Measurements from ENCODE around the gene RPL9.

RPL9 gene

DNA sequence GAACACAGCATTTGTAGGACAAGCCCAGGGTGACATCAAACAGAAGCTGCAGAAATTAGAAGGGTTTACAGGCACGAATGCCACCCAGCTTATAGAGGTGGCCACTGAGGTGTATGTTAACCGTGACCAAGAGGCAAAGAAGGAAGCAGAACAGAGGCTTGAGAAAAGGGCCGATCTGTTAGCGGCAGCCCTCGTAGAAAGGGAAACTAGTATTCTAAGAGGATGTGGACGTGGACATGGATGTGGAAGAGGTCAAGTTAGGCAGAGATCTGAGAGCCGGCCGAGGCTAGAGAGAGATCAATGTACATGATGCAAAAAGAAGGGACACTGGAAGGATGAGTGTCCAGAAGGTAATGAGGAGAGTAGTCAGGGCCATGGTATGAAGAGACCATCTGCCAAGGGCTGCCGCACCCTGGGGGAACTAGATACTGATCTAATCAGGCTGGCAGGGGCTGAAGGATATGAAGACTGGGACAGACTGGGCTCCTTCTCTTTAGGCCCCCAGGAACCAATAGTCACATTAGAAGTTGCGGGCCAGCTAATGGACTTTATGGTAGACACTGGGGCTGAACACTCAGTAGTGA lies 27.6 kb upstream of the RPL9 start:
- TF ChIP-seq POLR2AphosphoS5 (IDR thresholded peaks at IDR 0.05; ENCODE audit: low read depth, low read length) (no peak), TAF1 (IDR thresholded peaks at IDR 0.05; ENCODE audit: borderline replicate concordance, low read depth, low read length) (no peak), POLR2A (IDR thresholded peaks at IDR 0.05; ENCODE audit: low read depth, low read length) (no peak)
- FAIRE-seq (no peak), DNase-seq (ENCODE audit: insufficient read length) (no peak)

DNA sequence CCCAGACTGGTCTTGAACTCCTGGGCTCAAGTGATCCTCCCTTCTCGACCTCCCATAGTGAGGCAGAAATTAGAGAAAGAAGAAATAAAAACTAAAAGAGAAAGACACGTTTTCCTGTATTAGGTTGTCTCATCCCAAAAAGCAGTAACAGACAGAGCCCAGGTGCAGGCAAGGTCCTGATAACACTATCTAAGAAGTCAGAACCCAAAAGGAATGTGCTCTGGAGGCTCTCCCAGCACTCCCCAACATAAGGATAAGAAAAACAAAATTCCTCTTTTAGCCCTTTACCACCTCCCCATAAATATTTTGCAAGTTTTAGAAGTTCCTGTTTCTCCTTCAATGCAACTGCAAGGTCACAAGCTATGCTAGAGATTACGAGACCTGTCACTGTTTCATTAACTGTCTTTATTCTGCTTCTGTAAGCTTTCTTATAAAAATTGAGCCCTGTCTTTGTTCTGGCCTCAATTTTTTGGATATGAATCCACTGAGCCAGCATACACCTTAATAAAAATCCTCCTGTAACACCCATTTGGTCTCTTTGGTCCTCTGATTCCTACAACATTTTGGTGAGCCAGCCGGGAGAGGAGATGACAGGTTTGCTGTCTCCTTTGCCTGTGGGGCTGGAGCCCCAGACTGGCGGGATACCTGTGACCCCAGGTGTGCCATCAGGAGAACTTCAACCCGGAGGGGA lies 26.0 kb upstream of the RPL9 start:
- TF ChIP-seq TAF1 (IDR thresholded peaks at IDR 0.05; ENCODE audit: borderline replicate concordance, low read depth, low read length), result no peak
- TF ChIP-seq POLR2AphosphoS5 (IDR thresholded peaks at IDR 0.05; ENCODE audit: low read depth, low read length), result no peak
- no peak for TF ChIP-seq POLR2A (IDR thresholded peaks at IDR 0.05; ENCODE audit: low read depth, low read length)
- DNase-seq (ENCODE audit: insufficient read length) (no peak), FAIRE-seq (no peak)

DNA sequence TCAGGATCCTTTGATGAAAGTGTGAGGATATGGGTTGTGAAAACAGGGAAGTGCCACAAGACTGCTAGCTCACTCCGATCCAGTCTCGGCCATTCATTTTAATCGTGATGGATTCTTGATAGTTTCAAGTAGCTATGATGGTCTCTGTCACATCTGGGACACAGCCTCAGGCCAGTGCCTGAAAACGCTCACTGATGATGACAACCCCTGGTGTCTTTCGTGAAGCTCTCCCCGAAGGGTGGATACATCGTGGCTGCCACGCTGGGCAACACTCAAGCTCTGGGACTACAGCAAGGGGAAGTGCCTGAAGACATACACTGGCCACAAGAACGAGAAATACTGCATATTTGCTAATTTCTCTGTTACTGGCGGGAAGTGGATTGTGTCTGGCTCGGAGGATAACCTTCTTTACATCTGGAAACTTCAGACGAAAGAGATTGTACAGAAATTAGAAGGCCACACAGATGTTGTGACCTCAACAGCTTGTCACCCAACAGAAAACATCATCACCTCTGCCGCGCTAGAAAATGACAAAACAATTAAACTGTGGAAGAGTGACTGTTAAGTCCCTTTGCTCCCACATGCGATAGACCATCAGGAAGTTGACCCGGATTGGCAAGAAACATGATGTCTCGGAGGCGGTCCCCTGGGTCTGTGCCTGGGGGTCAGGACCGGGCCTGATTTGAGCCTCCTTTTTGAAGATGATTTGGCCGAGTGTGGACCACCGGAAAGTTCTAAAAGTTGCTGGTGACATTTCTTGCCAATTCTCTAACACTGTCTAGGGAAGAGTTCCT lies 22.4 kb upstream of the RPL9 start:
- FAIRE-seq, result no peak
- TF ChIP-seq POLR2A (IDR thresholded peaks at IDR 0.05; ENCODE audit: low read depth, low read length) (no peak), TAF1 (IDR thresholded peaks at IDR 0.05; ENCODE audit: borderline replicate concordance, low read depth, low read length) (no peak)
- no peak for DNase-seq (ENCODE audit: insufficient read length)

DNA sequence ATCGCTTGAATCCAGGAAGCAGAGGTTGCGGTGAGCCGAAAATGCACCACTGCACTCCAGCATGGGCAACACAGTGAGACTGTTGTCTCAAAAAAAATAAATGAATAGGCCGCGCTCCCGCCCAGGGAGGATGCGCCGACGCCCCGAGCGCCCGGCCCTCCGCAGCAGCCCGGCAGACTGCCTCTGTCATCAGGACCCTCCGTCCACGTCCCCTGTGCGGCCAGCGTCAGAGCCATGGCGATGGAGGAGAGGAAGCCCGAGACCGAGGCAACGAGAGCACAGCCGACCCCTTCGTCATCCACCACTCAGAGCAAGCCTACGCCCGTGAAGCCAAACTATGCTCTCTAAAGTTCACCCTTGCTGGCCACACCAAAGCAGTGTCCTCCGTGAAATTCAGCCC lies 21.5 kb upstream of the RPL9 start:
- TF ChIP-seq TAF1 (IDR thresholded peaks at IDR 0.05; ENCODE audit: borderline replicate concordance, low read depth, low read length) (no peak), POLR2A (IDR thresholded peaks at IDR 0.05; ENCODE audit: low read depth, low read length) (no peak), POLR2AphosphoS5 (IDR thresholded peaks at IDR 0.05; ENCODE audit: low read depth, low read length) (no peak)
- FAIRE-seq, result no peak
- DNase-seq (ENCODE audit: insufficient read length), result no peak

DNA sequence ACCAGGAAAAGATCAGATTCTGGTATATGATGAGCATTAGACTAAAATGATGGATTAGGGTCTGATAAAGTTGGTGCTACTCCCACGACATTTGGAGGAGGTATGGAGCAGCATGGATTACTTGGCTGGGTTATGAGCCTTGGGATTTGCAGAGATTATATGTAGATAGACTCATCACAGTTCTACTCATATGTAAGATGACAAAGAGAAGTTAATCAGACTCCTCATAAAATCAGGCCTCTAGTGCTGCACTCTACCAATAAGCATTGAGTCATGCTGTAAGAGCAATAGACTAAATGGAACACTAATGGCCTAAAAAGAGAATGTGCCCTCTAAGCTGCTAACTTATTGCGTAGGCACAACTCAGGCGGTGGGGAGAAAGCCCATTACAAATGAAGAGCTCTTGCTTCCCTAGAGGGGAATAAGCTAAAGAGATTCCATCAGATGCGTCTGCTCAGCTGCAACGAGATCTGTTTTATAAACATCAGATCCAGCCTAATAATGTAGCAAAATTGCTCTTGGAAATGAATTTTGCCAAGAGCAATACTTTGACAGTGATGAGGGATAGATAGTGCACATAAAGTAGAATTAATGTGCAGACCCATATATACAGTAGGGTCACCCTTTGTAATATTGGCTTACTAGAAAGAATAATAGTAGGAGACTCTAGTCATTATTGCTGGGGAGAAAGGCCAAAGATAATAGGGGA lies 17.6 kb upstream of the RPL9 start:
- TF ChIP-seq POLR2AphosphoS5 (IDR thresholded peaks at IDR 0.05; ENCODE audit: low read depth, low read length) (no peak), POLR2A (IDR thresholded peaks at IDR 0.05; ENCODE audit: low read depth, low read length) (no peak), TAF1 (IDR thresholded peaks at IDR 0.05; ENCODE audit: borderline replicate concordance, low read depth, low read length) (no peak)
- no peak for DNase-seq (ENCODE audit: insufficient read length)
- no peak for FAIRE-seq

DNA sequence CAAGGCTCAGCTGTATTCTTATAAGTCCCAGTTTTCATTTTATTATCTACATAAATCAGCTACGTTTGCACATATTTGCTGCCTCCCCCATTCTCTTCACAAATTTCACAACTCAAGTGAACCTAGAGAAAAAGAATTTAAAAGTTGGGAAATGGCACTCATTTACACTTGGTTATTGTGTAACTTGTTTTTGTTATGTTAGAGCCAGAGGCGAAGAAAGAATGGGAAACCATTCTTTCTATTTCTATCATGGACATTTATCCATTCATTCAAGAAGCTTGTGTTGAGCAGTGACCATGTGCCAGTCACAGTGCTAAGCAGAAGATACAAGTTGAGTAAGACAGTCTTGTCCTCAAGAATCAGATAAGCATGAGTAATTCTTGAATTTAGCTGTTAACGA lies 13.7 kb upstream of the RPL9 start:
- no peak for FAIRE-seq
- TF ChIP-seq POLR2A (IDR thresholded peaks at IDR 0.05; ENCODE audit: low read depth, low read length), result no peak
- no peak for TF ChIP-seq POLR2AphosphoS5 (IDR thresholded peaks at IDR 0.05; ENCODE audit: low read depth, low read length)
- TF ChIP-seq TAF1 (IDR thresholded peaks at IDR 0.05; ENCODE audit: borderline replicate concordance, low read depth, low read length), result no peak
- no peak for DNase-seq (ENCODE audit: insufficient read length)

DNA sequence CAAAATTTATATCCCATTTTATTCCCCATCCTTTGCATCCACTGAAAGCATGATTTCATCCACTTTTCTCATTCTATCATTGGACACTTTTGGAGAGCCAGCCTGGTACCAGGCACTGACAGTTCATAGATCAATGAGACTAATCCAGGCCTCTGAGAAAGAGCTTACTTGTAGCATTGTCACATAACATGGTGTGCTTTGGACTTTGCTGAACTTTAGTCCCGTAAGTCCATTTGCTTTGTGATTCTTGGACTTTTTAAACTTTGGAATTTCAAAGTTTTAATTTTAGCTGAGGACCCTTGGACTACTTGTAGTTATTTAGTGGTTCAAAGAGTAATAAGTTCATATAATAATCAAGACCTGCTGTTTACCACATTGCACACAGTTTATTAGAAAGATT lies 11.7 kb upstream of the RPL9 start:
- FAIRE-seq, result peak; percentile 69
- DNase-seq (ENCODE audit: insufficient read length), result no peak
- no peak for TF ChIP-seq POLR2AphosphoS5 (IDR thresholded peaks at IDR 0.05; ENCODE audit: low read depth, low read length)
- TF ChIP-seq POLR2A (IDR thresholded peaks at IDR 0.05; ENCODE audit: low read depth, low read length), result no peak
- TF ChIP-seq TAF1 (IDR thresholded peaks at IDR 0.05; ENCODE audit: borderline replicate concordance, low read depth, low read length), result no peak

DNA sequence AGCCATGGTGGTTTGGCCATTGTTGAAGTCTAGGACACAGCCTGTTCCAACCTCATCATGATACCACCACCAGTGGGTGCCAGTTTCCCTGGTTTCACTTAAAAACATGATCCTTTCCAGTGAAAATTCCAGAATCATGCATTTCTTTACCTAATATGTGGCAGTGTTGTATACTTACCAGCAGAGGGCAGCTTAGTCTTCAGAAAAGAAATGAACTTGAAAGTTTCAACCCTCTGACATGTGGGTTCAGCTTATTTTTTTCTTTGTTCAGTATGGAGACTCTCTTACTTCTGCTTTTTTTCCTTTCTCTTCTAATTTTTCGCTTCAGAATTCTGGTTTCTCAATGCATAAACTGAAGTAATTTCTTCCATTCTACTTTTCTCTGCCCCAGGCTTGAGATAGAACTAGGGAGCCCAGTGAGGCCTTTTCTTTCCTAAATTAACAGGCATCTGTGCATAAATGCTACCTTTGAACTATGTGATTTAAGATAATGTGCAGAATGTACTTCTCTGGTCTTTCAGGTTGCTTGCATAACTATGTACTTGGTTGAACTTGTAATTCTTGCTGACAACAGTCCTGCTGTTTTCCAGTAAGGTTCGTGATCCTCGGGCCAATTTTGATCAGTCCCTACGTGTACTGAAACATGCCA lies 10.8 kb upstream of the RPL9 start:
- TF ChIP-seq POLR2AphosphoS5 (IDR thresholded peaks at IDR 0.05; ENCODE audit: low read depth, low read length) (no peak), POLR2A (IDR thresholded peaks at IDR 0.05; ENCODE audit: low read depth, low read length) (no peak), TAF1 (IDR thresholded peaks at IDR 0.05; ENCODE audit: borderline replicate concordance, low read depth, low read length) (no peak)
- peak; percentile 82 for FAIRE-seq

DNA sequence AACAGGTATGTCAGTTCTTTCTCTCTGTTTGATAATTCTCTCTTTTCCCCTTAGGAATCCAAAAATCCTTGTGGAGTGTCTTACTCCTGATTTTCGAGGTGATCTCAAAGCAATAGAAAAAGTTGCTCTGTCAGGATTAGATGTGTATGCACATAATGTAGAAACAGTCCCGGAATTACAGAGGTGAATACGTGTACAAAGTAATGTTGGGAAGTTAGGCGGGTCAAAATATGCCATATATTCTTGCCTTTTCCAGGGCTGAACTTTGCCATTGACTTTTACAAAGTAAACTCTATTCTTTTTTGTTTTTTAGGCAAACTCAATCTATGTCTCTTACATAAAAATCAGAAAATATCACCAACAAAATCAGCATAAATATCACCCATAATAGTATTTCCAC lies 8.7 kb upstream of the RPL9 start:
- TF ChIP-seq POLR2AphosphoS5 (IDR thresholded peaks at IDR 0.05; ENCODE audit: low read depth, low read length) (no peak), POLR2A (IDR thresholded peaks at IDR 0.05; ENCODE audit: low read depth, low read length) (no peak), TAF1 (IDR thresholded peaks at IDR 0.05; ENCODE audit: borderline replicate concordance, low read depth, low read length) (no peak)
- FAIRE-seq, result no peak

More for the DNA sequence above, 10.8 kb upstream of the RPL9 start:
- DNase-seq (ENCODE audit: insufficient read length), result no peak

DNA sequence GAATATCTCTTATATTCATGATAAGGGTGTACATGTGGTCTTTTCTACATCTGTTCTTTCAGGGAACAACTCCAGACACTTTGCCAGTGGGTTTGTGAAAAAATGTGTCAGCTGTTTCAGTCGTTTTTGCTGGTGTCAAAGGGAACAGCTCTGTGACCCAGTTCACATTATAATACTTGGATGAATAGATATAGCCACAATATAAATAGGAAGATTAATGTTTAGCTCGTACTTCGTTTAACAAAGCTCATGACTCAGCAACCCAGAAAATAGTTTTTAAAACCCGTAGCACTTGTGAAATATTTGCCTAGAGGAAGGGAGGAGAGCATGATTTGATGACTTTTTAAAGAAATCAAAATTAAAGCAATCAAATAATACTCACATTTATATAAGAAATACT lies 8.0 kb upstream of the RPL9 start:
- DNase-seq (ENCODE audit: insufficient read length) (no peak), FAIRE-seq (no peak)
- TF ChIP-seq TAF1 (IDR thresholded peaks at IDR 0.05; ENCODE audit: borderline replicate concordance, low read depth, low read length), result no peak
- TF ChIP-seq POLR2A (IDR thresholded peaks at IDR 0.05; ENCODE audit: low read depth, low read length), result no peak
- no peak for TF ChIP-seq POLR2AphosphoS5 (IDR thresholded peaks at IDR 0.05; ENCODE audit: low read depth, low read length)

More for the DNA sequence above, 8.7 kb upstream of the RPL9 start:
- no peak for DNase-seq (ENCODE audit: insufficient read length)

Data from GM12892 (cell line).